HG03354 (cell line): ENCODE data around the gene PDE9A.

Experiments
- ATAC-seq: cut with Tn5 transposase; IDR thresholded peaks from one replicate; pipeline ENCODE4 v1.9.1; 2021; ENCODE audit warnings: mild to moderate bottlenecking; ENCODE audit not compliant: unreplicated experiment, poor library complexity, severe bottlenecking

PDE9A gene

DNA sequence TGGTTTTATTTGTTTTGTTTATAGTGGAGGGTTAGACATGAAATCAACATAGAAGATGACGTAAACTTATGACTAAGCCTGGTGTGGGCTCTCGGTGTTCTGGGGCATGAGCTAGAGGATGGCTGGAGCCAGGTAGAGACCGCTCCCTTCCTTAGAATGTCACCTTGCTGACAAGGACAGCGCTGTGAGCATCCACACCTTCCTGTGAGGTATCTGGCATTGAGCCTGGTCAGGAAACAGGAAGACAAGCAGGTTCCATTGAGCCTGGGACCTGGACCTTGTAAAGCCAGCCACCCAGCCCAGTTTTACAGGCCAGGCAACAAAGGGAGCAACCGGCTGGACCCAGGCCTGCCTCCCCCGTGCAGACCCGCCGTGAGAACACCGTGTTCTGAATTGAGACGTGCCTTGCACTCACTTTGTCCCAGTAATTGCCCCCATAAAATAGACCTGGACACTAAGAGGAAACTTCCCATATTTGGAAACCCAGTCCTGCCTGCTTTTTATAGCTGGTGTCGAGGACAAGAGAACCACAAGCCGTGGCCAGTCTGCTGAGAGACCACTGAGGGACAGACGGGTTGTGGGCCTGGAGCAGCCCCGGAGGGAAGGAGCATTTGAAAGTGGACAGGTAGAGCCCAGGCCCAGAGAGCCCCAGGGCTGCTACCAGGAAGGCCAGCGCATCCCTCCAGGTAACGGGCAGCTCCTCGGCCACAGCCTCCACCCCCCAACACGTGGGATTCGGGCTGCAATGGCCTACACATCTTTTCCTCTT is 78.0 kb downstream of the PDE9A start:
- ATAC-seq = no peak

- ATAC-seq = no peak
Measured at GRCh38 chr21:42732033-42732410, 78.6 kb downstream of the PDE9A start.

- no peak for ATAC-seq
Measured at GRCh38 chr21:42733037-42733627, 79.7 kb downstream of the PDE9A start.

- ATAC-seq = no peak
Measured at GRCh38 chr21:42733874-42734273, 80.5 kb downstream of the PDE9A start.

DNA sequence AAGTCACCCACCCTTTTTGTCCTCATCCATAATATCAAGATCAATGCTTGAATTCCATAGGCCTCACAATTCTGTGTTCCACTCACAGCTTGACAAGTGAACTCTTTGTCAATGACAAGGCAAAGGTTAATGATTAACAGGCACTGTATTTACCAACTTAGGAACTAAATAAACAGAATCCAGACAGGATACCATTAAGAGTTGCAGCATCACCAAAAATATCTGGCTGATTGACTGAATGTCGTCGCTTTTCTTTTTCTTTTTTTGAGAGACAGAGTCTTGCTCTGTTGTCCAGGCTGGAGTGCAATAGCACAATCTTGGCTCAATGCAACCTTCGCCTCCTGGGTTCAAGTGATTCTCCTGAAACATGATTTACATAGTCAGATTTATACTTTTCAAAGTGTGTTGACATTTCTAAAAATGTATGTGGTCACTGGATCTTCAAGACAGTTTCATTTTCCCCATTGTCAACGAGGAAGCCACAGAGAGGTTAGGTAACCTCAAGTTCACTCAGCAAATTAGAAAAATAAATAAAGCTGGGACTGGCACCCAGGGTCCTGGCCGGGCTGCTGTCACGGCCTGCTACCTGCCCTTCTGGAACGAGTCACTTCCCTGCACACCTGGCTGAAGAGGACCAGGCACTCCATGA is 81.0 kb downstream of the PDE9A start:
- no peak for ATAC-seq

DNA sequence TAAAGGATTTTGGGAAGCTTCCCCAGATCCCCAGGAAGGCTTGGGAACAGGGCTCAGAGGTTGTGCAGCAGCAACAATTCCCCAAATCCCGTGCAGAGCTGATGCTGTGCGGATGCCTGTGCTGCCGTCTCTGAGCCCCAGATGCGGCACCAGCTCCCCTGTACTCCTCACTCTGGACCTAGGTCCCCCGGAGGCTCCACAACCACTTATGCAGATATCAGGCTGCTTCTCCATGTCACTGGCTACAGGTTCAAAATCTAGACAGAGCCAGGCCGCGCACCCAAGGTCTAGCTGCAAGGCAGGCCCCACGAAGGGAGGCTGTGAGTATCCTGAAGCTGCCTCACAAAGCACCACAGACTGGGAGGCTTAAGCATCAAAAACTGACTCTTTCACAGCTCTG is 81.6 kb downstream of the PDE9A start:
- no peak for ATAC-seq

GRCh38 chr21:42735944-42736343 is 82.5 kb downstream of the PDE9A start:
- ATAC-seq = no peak

GRCh38 chr21:42736646-42737350 is 83.4 kb downstream of the PDE9A start:
- ATAC-seq = no peak

GRCh38 chr21:42737951-42738590 is 84.7 kb downstream of the PDE9A start:
- ATAC-seq = no peak

DNA sequence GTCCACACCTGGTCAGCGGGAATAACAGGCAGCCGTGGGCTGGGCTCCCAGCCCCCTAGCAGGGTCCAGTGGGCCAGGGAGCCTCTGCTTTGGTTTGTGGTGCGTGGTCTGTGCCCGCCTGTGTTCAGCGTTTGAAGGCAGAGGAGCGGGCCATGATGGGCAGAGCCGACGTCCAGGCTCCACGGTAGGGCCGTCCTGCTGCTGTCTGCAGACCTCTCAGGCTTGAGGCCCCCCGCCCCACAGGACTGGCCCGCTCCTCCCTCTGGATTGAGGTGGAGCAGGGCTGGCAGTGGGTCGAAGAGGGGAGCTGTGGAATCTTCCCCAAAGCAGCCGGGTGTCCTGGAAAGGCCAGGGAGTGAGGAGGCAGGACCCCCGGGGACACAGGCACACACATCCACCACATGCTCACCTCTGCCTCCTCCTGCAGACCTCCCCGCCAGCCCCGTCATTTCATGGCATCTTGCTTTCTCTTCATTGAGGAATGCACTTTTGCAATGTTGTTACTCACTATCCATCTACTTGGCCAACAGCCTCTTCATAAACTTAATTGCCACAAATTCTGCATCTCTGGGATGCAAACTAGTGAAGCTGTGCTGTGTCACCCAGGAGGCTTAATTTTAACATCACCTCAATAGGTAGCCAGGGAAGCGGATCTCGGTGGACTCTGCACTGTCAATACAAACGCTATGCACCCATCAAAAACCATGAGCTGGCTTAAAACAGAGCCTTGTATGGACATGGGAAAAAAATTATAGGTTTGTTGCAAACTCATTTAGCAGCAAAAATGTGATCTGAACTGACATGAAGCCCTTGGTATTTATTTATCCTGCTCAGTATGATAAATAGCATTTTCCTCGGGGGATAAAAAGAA is 85.9 kb downstream of the PDE9A start:
- ATAC-seq = no peak

- no peak for ATAC-seq
Measured at GRCh38 chr21:42740405-42740909, 87.0 kb downstream of the PDE9A start.

DNA sequence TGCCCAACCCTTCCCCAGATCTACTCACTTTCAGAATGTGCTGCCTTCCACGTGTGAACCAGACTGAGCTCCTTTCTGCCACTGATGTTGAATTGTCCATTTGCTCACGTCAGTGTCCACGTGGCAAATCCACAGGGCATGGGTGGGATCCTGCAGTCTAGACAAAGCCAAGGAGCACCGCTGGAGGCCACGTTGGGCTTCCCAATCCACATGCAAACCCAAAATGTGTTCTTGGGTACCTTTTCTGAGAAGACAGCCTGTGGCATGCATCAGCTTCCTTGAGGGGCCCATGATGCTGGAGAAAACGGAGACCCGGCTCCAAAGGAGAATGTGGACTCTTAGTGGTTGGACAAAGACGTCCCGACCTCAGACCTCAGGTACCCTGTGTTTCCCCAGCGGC is 87.6 kb downstream of the PDE9A start:
- ATAC-seq = no peak

DNA sequence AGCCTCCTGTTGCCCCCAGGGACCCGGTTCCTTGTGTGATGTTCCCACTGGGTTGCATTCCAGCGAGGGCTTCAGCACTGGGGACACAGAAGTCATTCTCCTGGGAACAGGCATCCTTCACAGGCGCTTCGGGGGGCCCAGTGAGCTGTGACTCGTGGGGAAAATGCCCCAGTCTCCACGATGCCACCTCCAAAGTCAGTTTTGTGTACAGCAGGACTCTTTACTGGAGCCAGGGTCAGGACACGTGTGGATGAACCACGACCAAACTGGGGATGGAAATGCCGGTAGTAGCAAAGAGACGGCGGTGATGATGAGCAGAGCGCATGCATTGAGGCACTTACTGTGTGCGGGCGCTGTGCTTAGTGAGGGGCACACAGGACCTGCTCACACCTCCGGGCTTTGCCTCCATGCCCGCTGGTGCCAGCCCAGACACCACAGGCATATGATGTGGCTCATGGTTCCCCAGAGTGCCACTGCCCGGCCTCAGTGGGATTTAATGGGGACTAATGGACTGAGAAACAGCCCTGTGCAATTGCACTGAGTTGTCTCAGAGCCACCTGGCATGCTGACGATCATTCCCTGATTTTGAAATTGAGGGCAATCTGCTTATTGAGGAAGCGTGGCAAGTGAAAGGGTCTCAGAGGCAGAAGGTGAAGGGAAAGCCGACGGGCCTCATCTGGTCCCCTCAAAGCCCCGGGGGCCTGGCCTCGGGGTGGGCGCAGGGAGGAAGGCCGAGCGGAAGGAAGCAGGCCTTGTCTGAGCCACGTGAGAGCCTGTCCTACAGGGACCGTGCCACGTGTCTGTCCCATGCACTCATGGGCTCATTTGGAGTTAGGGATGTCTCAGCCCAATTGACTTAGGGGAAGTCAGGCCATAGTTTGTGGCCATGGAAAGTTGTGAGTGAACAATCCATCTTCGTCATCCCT is 91.4 kb downstream of the PDE9A start:
- no peak for ATAC-seq

GRCh38 chr21:42745511-42746239 is 92.3 kb downstream of the PDE9A start:
- no peak for ATAC-seq

DNA sequence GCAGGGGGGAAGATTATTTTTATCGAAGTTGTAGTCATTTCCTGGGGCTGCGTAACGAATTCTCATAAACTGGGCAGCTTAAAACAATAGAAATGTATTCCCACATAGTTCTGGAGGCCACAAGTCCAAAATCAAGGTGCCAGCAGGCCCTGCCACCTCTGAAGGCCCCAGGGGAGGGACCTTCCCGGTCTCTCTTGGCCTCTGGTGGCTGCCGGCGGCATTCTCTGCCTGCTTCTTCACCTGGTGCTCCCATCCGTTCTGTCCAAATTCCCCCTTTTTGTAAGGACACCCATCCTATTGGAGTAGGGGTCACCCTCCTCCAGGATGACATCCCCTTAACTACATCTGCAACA is 92.8 kb downstream of the PDE9A start:
- no peak for ATAC-seq

GRCh38 chr21:42746593-42747275 is 93.3 kb downstream of the PDE9A start:
- ATAC-seq = no peak

DNA sequence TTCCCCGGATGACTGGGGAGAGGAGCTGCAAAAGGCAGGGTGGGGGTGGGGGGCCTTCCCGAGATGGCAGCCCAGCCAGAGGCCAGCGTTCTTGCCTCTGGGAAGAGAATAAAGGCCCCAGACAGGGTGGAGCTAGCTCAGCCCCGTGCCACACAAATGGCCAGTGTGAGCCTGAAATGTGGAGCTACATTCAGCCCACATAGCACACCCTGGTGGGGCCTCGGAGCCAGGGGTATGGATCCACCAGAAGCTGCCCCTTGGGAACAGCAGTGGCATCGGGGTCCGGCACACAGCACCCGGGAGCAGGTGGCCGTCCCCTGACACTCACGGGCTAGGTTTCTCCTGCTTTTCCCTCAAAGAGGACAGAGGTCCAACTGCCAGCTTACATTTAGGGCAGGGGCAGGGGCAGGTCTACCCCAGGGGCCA is 93.9 kb downstream of the PDE9A start:
- no peak for ATAC-seq
